Measurements from ENCODE around the gene KRTAP6-2.

KRTAP6-2 gene

DNA sequence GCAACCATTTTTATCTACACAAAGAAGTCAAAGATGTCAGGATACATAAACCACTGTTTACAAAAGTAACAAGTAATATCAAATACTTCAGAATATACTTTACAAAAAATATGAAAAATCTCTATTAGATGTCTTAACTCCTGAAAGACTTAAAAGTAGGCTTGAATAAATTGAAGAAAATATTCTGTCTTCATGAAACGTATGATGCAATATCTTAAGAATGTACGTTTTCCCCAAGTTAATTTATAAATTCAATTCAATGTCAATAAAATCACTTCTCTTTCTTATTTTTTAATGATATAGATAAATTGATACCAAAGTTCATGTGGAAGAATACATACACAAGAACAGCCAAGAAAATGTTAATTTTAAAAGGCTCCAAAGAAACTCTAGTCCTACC lies 43.6 kb downstream of the KRTAP6-2 start:
- no peak for TF ChIP-seq CTCF (IDR thresholded peaks at IDR 0.05; ENCODE audit: low read length, missing control alignments)

DNA sequence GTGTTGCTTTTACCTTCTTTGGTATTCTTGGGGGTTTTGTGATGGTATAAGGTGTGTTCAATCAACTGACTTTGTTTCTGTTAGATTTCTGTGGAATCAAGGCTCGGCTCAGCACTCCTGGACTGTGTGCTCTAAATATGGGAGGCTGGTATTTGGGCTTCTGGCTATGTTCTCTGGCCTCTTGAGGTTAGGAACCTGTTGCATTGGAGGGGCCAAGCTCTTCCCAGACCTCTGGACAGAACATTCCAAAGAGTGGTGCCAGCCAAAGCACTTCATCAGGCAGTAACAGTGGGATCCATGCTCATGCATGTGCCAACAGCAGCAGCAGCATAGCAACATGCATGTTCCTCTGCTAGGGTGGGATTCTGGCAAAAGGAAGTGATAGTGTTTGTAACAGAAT lies 45.9 kb downstream of the KRTAP6-2 start:
- H3K4me3 ChIP-seq (replicated peaks; ENCODE audit: low read depth, low read length), result no peak overlapping the region
- no peak for TF ChIP-seq CTCF (IDR thresholded peaks at IDR 0.05; ENCODE audit: low read length, missing control alignments)
- no peak for DNase-seq (ENCODE audit: low read depth)

More for the DNA sequence above, 43.6 kb downstream of the KRTAP6-2 start:
- H3K4me3 ChIP-seq (replicated peaks; ENCODE audit: low read depth, low read length), result no peak overlapping the region
- no peak for DNase-seq (ENCODE audit: low read depth)
